ENCODE data around the gene PFN2.

- TF ChIP-seq CTCF (conservative IDR thresholded peaks at IDR 0.05 in 1 of 2, IDR thresholded peaks at IDR 0.05 in 1 of 2; ENCODE audit: low read depth in 1 of 2, low read length in 2 of 2) (no peak), EZH2 (IDR thresholded peaks at IDR 0.05; ENCODE audit: low read length, missing control alignments) (no peak)
Measured at GRCh38 chr3:149917124-149917667, 53.5 kb downstream of the PFN2 start.

Measured in fibroblast of lung (primary cell).